ENCODE measurements around the gene FAM78B. TPM values are rescaled to one million over a fixed set of nuclear protein-coding genes. Genes with fewer than 3 reads are reported as not detected.

FAM78B gene
- total and polyA plus RNA-seq, 2 donors: 0.28 to 0.48 TPM

- Histone ChIP-seq H3K36me3 (ENCODE audit: control insufficient read depth in 2 of 2, insufficient read depth in 2 of 2, low read length in 1 of 2) (no peaks in the 10 kb centered on the region), H3K27me3 (ENCODE audit: control insufficient read depth in 2 of 2, insufficient read depth in 1 of 2, low read length in 1 of 2) (no peaks in the 10 kb centered on the region), H3K4me3 (ENCODE audit: low read length in 2 of 2) (no peak overlapping the region), H3K9me3 (ENCODE audit: control insufficient read depth in 2 of 2, insufficient read depth in 1 of 2, low read length in 1 of 2) (no peaks in the 10 kb centered on the region), H3K4me1 (ENCODE audit: control insufficient read depth in 2 of 2, insufficient read depth in 2 of 2, low read length in 2 of 2) (no peaks in the 10 kb centered on the region), H3K27ac (ENCODE audit: low read depth in 1 of 2, low read length in 1 of 2) (no peak overlapping the region)
- whole genome bisulfite sequencing: 73% methylated on average over 11 of the region's 11 CpGs
- DNase-seq (ENCODE audit: low read depth in 6 of 9, low spot score in 9 of 9): no peak
These were observed 47.3 kb downstream of the FAM78B start for GRCh38 chr1:166119471-166119965.

GRCh38 chr1:166117776-166118175, 49.0 kb downstream of the FAM78B start:
- DNase-seq (ENCODE audit: low read depth in 6 of 9, low spot score in 9 of 9): no peak
- Histone ChIP-seq H3K36me3 (ENCODE audit: control insufficient read depth in 2 of 2, insufficient read depth in 2 of 2, low read length in 1 of 2) (no peaks in the 10 kb centered on the region), H3K9me3 (ENCODE audit: control insufficient read depth in 2 of 2, insufficient read depth in 1 of 2, low read length in 1 of 2) (no peaks in the 10 kb centered on the region), H3K27ac (ENCODE audit: low read depth in 1 of 2, low read length in 1 of 2) (no peak overlapping the region), H3K4me3 (ENCODE audit: low read length in 2 of 2) (no peak overlapping the region), H3K4me1 (ENCODE audit: control insufficient read depth in 2 of 2, insufficient read depth in 2 of 2, low read length in 2 of 2) (no peaks in the 10 kb centered on the region), H3K27me3 (ENCODE audit: control insufficient read depth in 2 of 2, insufficient read depth in 1 of 2, low read length in 1 of 2) (no peaks in the 10 kb centered on the region)
- 95% methylated on average over 5 of the region's 5 CpGs for WGBS

GRCh38 chr1:166116026-166116425, 50.8 kb downstream of the FAM78B start:
- Histone ChIP-seq H3K4me1 (ENCODE audit: control insufficient read depth in 2 of 2, insufficient read depth in 2 of 2, low read length in 2 of 2) (no peaks in the 10 kb centered on the region), H3K27ac (ENCODE audit: low read depth in 1 of 2, low read length in 1 of 2) (no peak overlapping the region), H3K27me3 (ENCODE audit: control insufficient read depth in 2 of 2, insufficient read depth in 1 of 2, low read length in 1 of 2) (no peaks in the 10 kb centered on the region), H3K9me3 (ENCODE audit: control insufficient read depth in 2 of 2, insufficient read depth in 1 of 2, low read length in 1 of 2) (no peaks in the 10 kb centered on the region), H3K4me3 (ENCODE audit: low read length in 2 of 2) (no peak overlapping the region), H3K36me3 (ENCODE audit: control insufficient read depth in 2 of 2, insufficient read depth in 2 of 2, low read length in 1 of 2) (no peaks in the 10 kb centered on the region)
- DNase-seq (ENCODE audit: low read depth in 6 of 9, low spot score in 9 of 9): no peak
- WGBS: 98% methylated on average over 1 of the region's 1 CpG

DNA sequence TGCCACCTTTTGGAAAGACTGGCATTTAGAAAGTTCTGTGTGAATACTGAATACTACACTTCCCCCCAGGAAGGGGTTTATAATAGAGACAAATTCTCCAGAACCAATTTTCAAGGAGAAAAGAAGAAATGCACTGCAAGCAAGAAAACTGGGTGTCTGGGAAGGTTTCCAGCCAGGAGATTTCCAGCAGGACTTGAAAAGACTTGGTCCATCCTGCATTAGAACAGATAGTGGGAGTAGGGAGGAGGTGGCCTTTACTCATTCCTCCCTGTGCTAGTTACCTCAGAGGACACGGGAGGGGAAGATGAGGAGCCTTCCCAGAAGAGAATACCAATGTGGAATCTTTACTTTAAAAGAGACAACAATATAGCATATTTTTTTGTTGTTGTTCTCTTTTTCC, 52.4 kb downstream of the FAM78B start:
- no peaks in the 10 kb centered on the region for H3K9me3 ChIP-seq (ENCODE audit: control insufficient read depth in 2 of 2, insufficient read depth in 1 of 2, low read length in 1 of 2)
- no peak overlapping the region for H3K27ac ChIP-seq (ENCODE audit: low read depth in 1 of 2, low read length in 1 of 2)
- no peaks in the 10 kb centered on the region for H3K4me1 ChIP-seq (ENCODE audit: control insufficient read depth in 2 of 2, insufficient read depth in 2 of 2, low read length in 2 of 2)
- no peaks in the 10 kb centered on the region for H3K27me3 ChIP-seq (ENCODE audit: control insufficient read depth in 2 of 2, insufficient read depth in 1 of 2, low read length in 1 of 2)
- H3K36me3 ChIP-seq (ENCODE audit: control insufficient read depth in 2 of 2, insufficient read depth in 2 of 2, low read length in 1 of 2): no peaks in the 10 kb centered on the region
- H3K4me3 ChIP-seq (ENCODE audit: low read length in 2 of 2): no peak overlapping the region
- DNase-seq (ENCODE audit: low read depth in 6 of 9, low spot score in 9 of 9): no peak
- WGBS: 88% methylated on average over 1 of the region's 1 CpG

- 88% methylated on average over 1 of the region's 1 CpG for WGBS
- no peak for DNase-seq (ENCODE audit: low read depth in 6 of 9, low spot score in 9 of 9)
- no peaks in the 10 kb centered on the region for H3K4me1 ChIP-seq (ENCODE audit: control insufficient read depth in 2 of 2, insufficient read depth in 2 of 2, low read length in 2 of 2)
- no peaks in the 10 kb centered on the region for H3K27me3 ChIP-seq (ENCODE audit: control insufficient read depth in 2 of 2, insufficient read depth in 1 of 2, low read length in 1 of 2)
- no peaks in the 10 kb centered on the region for H3K9me3 ChIP-seq (ENCODE audit: control insufficient read depth in 2 of 2, insufficient read depth in 1 of 2, low read length in 1 of 2)
- no peaks in the 10 kb centered on the region for H3K36me3 ChIP-seq (ENCODE audit: control insufficient read depth in 2 of 2, insufficient read depth in 2 of 2, low read length in 1 of 2)
- no peak overlapping the region for H3K27ac ChIP-seq (ENCODE audit: low read depth in 1 of 2, low read length in 1 of 2)
- no peak overlapping the region for H3K4me3 ChIP-seq (ENCODE audit: low read length in 2 of 2)
These were observed 53.2 kb downstream of the FAM78B start for GRCh38 chr1:166113630-166114029.

DNA sequence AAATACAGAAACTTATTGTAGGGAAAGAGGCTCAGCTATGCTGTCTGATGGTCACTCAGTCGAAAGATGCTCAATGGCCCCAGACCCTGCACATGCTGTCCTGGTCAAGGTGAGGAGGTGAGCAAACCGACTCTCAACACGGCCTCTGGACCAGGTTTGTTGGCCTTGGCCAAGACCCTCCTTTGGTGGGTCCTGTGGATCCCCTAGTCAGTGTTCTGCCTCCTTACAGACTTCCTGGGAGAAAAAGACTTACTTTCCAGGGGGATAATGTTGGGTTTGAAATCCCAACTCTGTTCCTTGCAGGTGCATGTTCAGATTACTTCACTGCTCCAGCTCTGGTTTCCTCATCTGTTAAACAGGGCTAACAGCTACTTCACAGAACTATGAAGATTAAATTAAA, 53.8 kb downstream of the FAM78B start:
- Histone ChIP-seq H3K36me3 (ENCODE audit: control insufficient read depth in 2 of 2, insufficient read depth in 2 of 2, low read length in 1 of 2) (no peaks in the 10 kb centered on the region), H3K27ac (ENCODE audit: low read depth in 1 of 2, low read length in 1 of 2) (no peak overlapping the region), H3K4me3 (ENCODE audit: low read length in 2 of 2) (no peak overlapping the region), H3K27me3 (ENCODE audit: control insufficient read depth in 2 of 2, insufficient read depth in 1 of 2, low read length in 1 of 2) (no peaks in the 10 kb centered on the region), H3K4me1 (ENCODE audit: control insufficient read depth in 2 of 2, insufficient read depth in 2 of 2, low read length in 2 of 2) (no peaks in the 10 kb centered on the region), H3K9me3 (ENCODE audit: control insufficient read depth in 2 of 2, insufficient read depth in 1 of 2, low read length in 1 of 2) (no peaks in the 10 kb centered on the region)
- DNase-seq (ENCODE audit: low read depth in 6 of 9, low spot score in 9 of 9): no peak
- WGBS: 94% methylated on average over 3 of the region's 3 CpGs

GRCh38 chr1:166112425-166112824, 54.4 kb downstream of the FAM78B start:
- Histone ChIP-seq H3K27ac (ENCODE audit: low read depth in 1 of 2, low read length in 1 of 2) (no peak overlapping the region), H3K27me3 (ENCODE audit: control insufficient read depth in 2 of 2, insufficient read depth in 1 of 2, low read length in 1 of 2) (no peaks in the 10 kb centered on the region), H3K4me3 (ENCODE audit: low read length in 2 of 2) (no peak overlapping the region), H3K36me3 (ENCODE audit: control insufficient read depth in 2 of 2, insufficient read depth in 2 of 2, low read length in 1 of 2) (no peaks in the 10 kb centered on the region), H3K4me1 (ENCODE audit: control insufficient read depth in 2 of 2, insufficient read depth in 2 of 2, low read length in 2 of 2) (no peaks in the 10 kb centered on the region), H3K9me3 (ENCODE audit: control insufficient read depth in 2 of 2, insufficient read depth in 1 of 2, low read length in 1 of 2) (no peaks in the 10 kb centered on the region)
- no peak for DNase-seq (ENCODE audit: low read depth in 6 of 9, low spot score in 9 of 9)
- 90% methylated on average over 2 of the region's 2 CpGs for WGBS

- WGBS: 87% methylated on average over 3 of the region's 3 CpGs
- H3K9me3 ChIP-seq (ENCODE audit: control insufficient read depth in 2 of 2, insufficient read depth in 1 of 2, low read length in 1 of 2): no peaks in the 10 kb centered on the region
- DNase-seq (ENCODE audit: low read depth in 6 of 9, low spot score in 9 of 9): no peak
- no peak overlapping the region for H3K4me3 ChIP-seq (ENCODE audit: low read length in 2 of 2)
- H3K36me3 ChIP-seq (ENCODE audit: control insufficient read depth in 2 of 2, insufficient read depth in 2 of 2, low read length in 1 of 2): no peaks in the 10 kb centered on the region
- no peaks in the 10 kb centered on the region for H3K4me1 ChIP-seq (ENCODE audit: control insufficient read depth in 2 of 2, insufficient read depth in 2 of 2, low read length in 2 of 2)
- H3K27ac ChIP-seq (ENCODE audit: low read depth in 1 of 2, low read length in 1 of 2): no peak overlapping the region
- H3K27me3 ChIP-seq (ENCODE audit: control insufficient read depth in 2 of 2, insufficient read depth in 1 of 2, low read length in 1 of 2): no peaks in the 10 kb centered on the region
These were observed 55.4 kb downstream of the FAM78B start for GRCh38 chr1:166111430-166111829.

GRCh38 chr1:166090244-166090643, 76.6 kb downstream of the FAM78B start:
- 65% methylated on average over 4 of the region's 4 CpGs for WGBS
- H3K4me3 ChIP-seq (ENCODE audit: low read length in 2 of 2): no peak overlapping the region
- H3K9me3 ChIP-seq (ENCODE audit: control insufficient read depth in 2 of 2, insufficient read depth in 1 of 2, low read length in 1 of 2): no peaks in the 10 kb centered on the region
- no peaks in the 10 kb centered on the region for H3K27me3 ChIP-seq (ENCODE audit: control insufficient read depth in 2 of 2, insufficient read depth in 1 of 2, low read length in 1 of 2)
- no peaks in the 10 kb centered on the region for H3K4me1 ChIP-seq (ENCODE audit: control insufficient read depth in 2 of 2, insufficient read depth in 2 of 2, low read length in 2 of 2)
- DNase-seq (ENCODE audit: low read depth in 6 of 9, low spot score in 9 of 9): no peak
- no peak overlapping the region for H3K27ac ChIP-seq (ENCODE audit: low read depth in 1 of 2, low read length in 1 of 2)
- no peaks in the 10 kb centered on the region for H3K36me3 ChIP-seq (ENCODE audit: control insufficient read depth in 2 of 2, insufficient read depth in 2 of 2, low read length in 1 of 2)

DNA sequence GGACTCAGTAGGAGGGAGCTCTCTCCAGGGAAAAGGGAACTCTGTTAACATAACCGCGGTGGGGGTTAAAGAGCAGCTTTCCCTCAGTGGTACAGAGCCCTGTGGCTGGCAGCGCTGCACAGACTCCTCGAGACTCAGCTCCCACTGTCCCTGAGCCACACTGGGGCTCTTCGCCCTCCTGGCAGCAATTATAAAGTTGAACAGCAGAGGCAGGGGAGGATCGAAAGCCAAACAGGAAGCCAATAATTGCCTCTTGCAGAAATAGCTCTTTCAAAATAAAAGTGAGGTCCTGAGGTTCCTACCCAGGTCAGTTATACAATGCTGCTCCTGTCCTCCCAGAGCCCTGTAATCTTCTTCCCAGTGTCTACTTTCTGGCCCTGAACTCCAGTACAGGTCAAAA, 77.0 kb downstream of the FAM78B start:
- H3K9me3 ChIP-seq (ENCODE audit: control insufficient read depth in 2 of 2, insufficient read depth in 1 of 2, low read length in 1 of 2): no peaks in the 10 kb centered on the region
- no peak for DNase-seq (ENCODE audit: low read depth in 6 of 9, low spot score in 9 of 9)
- no peaks in the 10 kb centered on the region for H3K36me3 ChIP-seq (ENCODE audit: control insufficient read depth in 2 of 2, insufficient read depth in 2 of 2, low read length in 1 of 2)
- H3K27me3 ChIP-seq (ENCODE audit: control insufficient read depth in 2 of 2, insufficient read depth in 1 of 2, low read length in 1 of 2): no peaks in the 10 kb centered on the region
- H3K4me3 ChIP-seq (ENCODE audit: low read length in 2 of 2): no peak overlapping the region
- H3K4me1 ChIP-seq (ENCODE audit: control insufficient read depth in 2 of 2, insufficient read depth in 2 of 2, low read length in 2 of 2): no peaks in the 10 kb centered on the region
- no peak overlapping the region for H3K27ac ChIP-seq (ENCODE audit: low read depth in 1 of 2, low read length in 1 of 2)
- whole genome bisulfite sequencing: 17% methylated on average over 6 of the region's 6 CpGs

Measured in thymus (tissue), 11 donors.